Dedifferentiated amniotic fluid mesenchymal stem cell (primary cell): ENCODE data around the gene DOCK7.

ENCODE experiments used
- DNase-seq: peaks from one replicate; pipeline ENCODE4 v3.0.0-alpha.2; 2016; ENCODE audit errors: extremely low spot score

Gene DOCK7

DNA sequence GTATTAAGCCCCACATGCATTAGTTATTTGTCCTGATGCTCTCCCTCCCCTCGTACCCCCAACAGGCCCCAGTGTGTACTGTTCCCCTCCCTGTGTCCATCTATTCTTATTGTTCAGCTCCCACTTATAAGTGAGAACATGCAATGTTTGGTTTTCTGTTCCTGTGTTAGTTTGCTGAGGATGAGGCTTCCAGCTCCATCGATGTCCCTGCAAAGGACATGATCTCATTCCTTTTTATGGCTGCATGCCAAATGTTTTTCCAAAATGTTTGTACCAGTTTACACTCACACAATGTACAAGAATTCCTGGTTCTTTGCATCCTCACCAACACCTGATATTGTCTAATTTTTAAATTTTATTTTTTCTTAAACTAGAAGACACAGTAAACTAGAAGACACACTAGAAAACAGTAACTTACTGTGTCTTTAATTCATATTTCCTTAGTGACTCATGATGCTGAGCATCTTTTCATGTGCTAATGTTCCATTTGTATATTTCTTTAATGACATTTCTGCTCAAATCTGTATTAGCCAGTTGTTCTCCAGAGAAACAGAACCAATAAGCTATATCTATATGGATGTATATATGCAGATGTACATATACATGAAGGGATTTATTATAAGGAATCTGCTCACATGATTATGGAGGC, 270.7 kb downstream of the DOCK7 start:
- DNase-seq = no peak

GRCh38 chr1:62415687-62416086, 272.5 kb downstream of the DOCK7 start:
- DNase-seq = no peak

GRCh38 chr1:62407398-62408009, 280.7 kb downstream of the DOCK7 start:
- peak; percentile 69 for DNase-seq

DNA sequence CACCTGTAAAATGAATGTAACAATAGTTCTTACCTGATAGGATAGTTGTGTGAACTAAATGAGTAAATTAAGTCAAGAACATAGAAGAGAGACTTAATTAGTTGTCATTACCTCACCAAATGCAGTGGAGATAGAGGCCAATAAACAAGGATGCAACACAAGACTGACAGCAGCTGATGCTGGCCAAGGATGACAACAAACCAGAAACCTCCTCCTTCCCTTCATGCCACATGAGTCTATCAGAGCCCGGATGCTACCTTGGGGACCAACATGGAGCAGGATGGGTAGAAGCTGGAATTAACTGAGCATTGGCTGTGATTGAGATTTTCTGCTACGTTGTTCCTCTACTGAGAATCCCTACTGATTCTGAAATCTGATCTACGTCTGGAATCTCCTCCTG, 281.6 kb downstream of the DOCK7 start:
- DNase-seq = no peak

GRCh38 chr1:62405247-62405646, 282.9 kb downstream of the DOCK7 start:
- no peak for DNase-seq
